Activated CD4-positive, alpha-beta memory T cell treated with anti-CD3 and anti-CD28 coated beads for 36 hours (primary cell): ENCODE results near the gene CHST6. TPM values are rescaled to one million over a fixed set of nuclear protein-coding genes. Genes with fewer than 3 reads are reported as not detected.

Experiments used
- CTCF ChIA-PET: fragments of 350-600 bp; sonication (Branson Sonifier 250); formaldehyde crosslinking; loops from one replicate; lab custom pipeline; 2021; ENCODE audit warnings: antibody characterized with exemption, inconsistent platforms; lab: Charles Lee
- POLR2A ChIA-PET: fragments of 350-600 bp; sonication (Branson Sonifier 250); formaldehyde crosslinking; loops from one replicate; lab custom pipeline; 2021; ENCODE audit warnings: antibody characterized with exemption; lab: Charles Lee
- DNase-seq: peaks from one replicate; pipeline ENCODE4 v3.0.0-alpha.2; 2020
- H3K27ac Mint-ChIP-seq: one replicate; pipeline ENCODE4 v1.8.0; 2021; ENCODE audit warnings: mixed read lengths
- H3K27me3 Mint-ChIP-seq: one replicate; pipeline ENCODE4 v1.8.0; 2021; ENCODE audit warnings: mixed read lengths
- H3K36me3 Mint-ChIP-seq: one replicate; pipeline ENCODE4 v1.8.0; 2021; ENCODE audit warnings: mixed read lengths
- H3K4me1 Mint-ChIP-seq: one replicate; pipeline ENCODE4 v1.8.0; 2021; ENCODE audit warnings: low read depth, mixed read lengths
- H3K4me3 Mint-ChIP-seq: one replicate; pipeline ENCODE4 v1.8.0; 2021; ENCODE audit warnings: mild to moderate bottlenecking, mixed read lengths
- H3K9me3 Mint-ChIP-seq: one replicate; pipeline ENCODE4 v1.8.0; 2021; ENCODE audit warnings: mixed read lengths
- intact Hi-C: fragments of 100-400 bp; cut with micrococcal nuclease; formaldehyde crosslinking; loops from one replicate; pipeline ENCODE4 v1.15.1; 2023
- total RNA-seq, 2 experiments: library from RNA; stranded (reverse); gene quantifications; one replicate each; pipeline ENCODE4 v1.2.3, GENCODE V29; 2021

CHST6 gene
- total RNA-seq, 2 experiments from 2014 or later: not detected

GRCh38 chr16:75482434-75483205 lies 12.6 kb downstream of the CHST6 start:
- no peak for DNase-seq
- CTCF ChIA-PET: no interaction called here
- Mint-ChIP-seq H3K4me3 (no peak overlapping the region), H3K27ac (no peak overlapping the region), H3K36me3 (no peaks in the 10 kb centered on the region), H3K27me3 (peaks cover 14% of the 10 kb centered on the region), H3K9me3 (no peaks in the 10 kb centered on the region), H3K4me1 (no peaks in the 10 kb centered on the region)
- POLR2A ChIA-PET: interaction anchor here (1.3 kb wide), 1 partner anchor 10 kb away, joined by 3 read pairs; no protein-coding TSS in a partner anchor
- intact Hi-C loops: no loop called here

GRCh38 chr16:75481475-75481874 lies 13.8 kb downstream of the CHST6 start:
- no peaks in the 10 kb centered on the region for H3K4me1 Mint-ChIP-seq
- H3K27me3 Mint-ChIP-seq: peaks cover 11% of the 10 kb centered on the region
- H3K9me3 Mint-ChIP-seq: no peaks in the 10 kb centered on the region
- CTCF ChIA-PET: no interaction called here
- POLR2A ChIA-PET: interaction anchor here (1.3 kb wide), 1 partner anchor 9 kb away, joined by 3 read pairs; no protein-coding TSS in a partner anchor
- no peak for DNase-seq
- H3K4me3 Mint-ChIP-seq: no peak overlapping the region
- intact Hi-C loops: no loop called here
- H3K27ac Mint-ChIP-seq: no peak overlapping the region
- H3K36me3 Mint-ChIP-seq: no peaks in the 10 kb centered on the region

- Mint-ChIP-seq H3K27me3 (peaks cover 4% of the 10 kb centered on the region), H3K36me3 (no peaks in the 10 kb centered on the region), H3K4me3 (no peak overlapping the region), H3K27ac (no peak overlapping the region), H3K4me1 (no peaks in the 10 kb centered on the region), H3K9me3 (no peaks in the 10 kb centered on the region)
- DNase-seq: no peak
- POLR2A ChIA-PET: no interaction called here
- CTCF ChIA-PET: no interaction called here
- intact Hi-C loops: no loop called here
Measured at GRCh38 chr16:75479421-75479990, 15.7 kb downstream of the CHST6 start.

- no peaks in the 10 kb centered on the region for H3K36me3 Mint-ChIP-seq
- H3K9me3 Mint-ChIP-seq: no peaks in the 10 kb centered on the region
- H3K27me3 Mint-ChIP-seq: peaks cover 4% of the 10 kb centered on the region
- ChIA-PET POLR2A (no interaction called here), CTCF (no interaction called here)
- no peak overlapping the region for H3K27ac Mint-ChIP-seq
- no peak for DNase-seq
- H3K4me3 Mint-ChIP-seq: no peak overlapping the region
- H3K4me1 Mint-ChIP-seq: no peaks in the 10 kb centered on the region
- intact Hi-C loops: no loop called here
Measured at GRCh38 chr16:75478480-75479345, 16.5 kb downstream of the CHST6 start.

GRCh38 chr16:75477680-75478473 lies 17.4 kb downstream of the CHST6 start:
- ChIA-PET POLR2A (interaction anchor here (0.6 kb wide), 1 partner anchor 269 kb away, joined by 3 read pairs; no protein-coding TSS in a partner anchor), CTCF (interaction anchor here (0.7 to 1.8 kb wide), 3 partner anchors 8 to 279 kb away, joined by 3 to 6 read pairs (median 3); no protein-coding TSS in a partner anchor)
- no peaks in the 10 kb centered on the region for H3K4me1 Mint-ChIP-seq
- H3K27ac Mint-ChIP-seq: no peak overlapping the region
- no peaks in the 10 kb centered on the region for H3K9me3 Mint-ChIP-seq
- no peak overlapping the region for H3K4me3 Mint-ChIP-seq
- intact Hi-C loops: no loop called here
- H3K27me3 Mint-ChIP-seq: peaks cover 4% of the 10 kb centered on the region
- DNase-seq: no peak
- no peaks in the 10 kb centered on the region for H3K36me3 Mint-ChIP-seq

GRCh38 chr16:75476817-75477216 lies 18.4 kb downstream of the CHST6 start:
- POLR2A ChIA-PET: interaction anchor here (0.6 kb wide), 1 partner anchor 270 kb away, joined by 3 read pairs; no protein-coding TSS in a partner anchor
- CTCF ChIA-PET: interaction anchor here (0.7 to 4.4 kb wide), 4 partner anchors 9 to 278 kb away, joined by 3 to 14 read pairs (median 4); no protein-coding TSS in a partner anchor
- no peak overlapping the region for H3K4me3 Mint-ChIP-seq
- H3K36me3 Mint-ChIP-seq: no peaks in the 10 kb centered on the region
- H3K27ac Mint-ChIP-seq: no peak overlapping the region
- peaks cover 4% of the 10 kb centered on the region for H3K27me3 Mint-ChIP-seq
- H3K9me3 Mint-ChIP-seq: no peaks in the 10 kb centered on the region
- H3K4me1 Mint-ChIP-seq: no peaks in the 10 kb centered on the region
- intact Hi-C loops: no loop called here
- DNase-seq: no peak

- CTCF ChIA-PET: interaction anchor here (1.6 to 4.4 kb wide), 2 partner anchors 10 to 288 kb away, joined by 5 to 14 read pairs; no protein-coding TSS in a partner anchor
- POLR2A ChIA-PET: no interaction called here
- Mint-ChIP-seq H3K4me3 (no peak overlapping the region), H3K27me3 (peaks cover 2% of the 10 kb centered on the region), H3K36me3 (no peaks in the 10 kb centered on the region), H3K9me3 (no peaks in the 10 kb centered on the region), H3K4me1 (no peaks in the 10 kb centered on the region), H3K27ac (no peak overlapping the region)
- intact Hi-C loops: no loop called here
- DNase-seq: no peak
Measured at GRCh38 chr16:75475420-75475847, 19.8 kb downstream of the CHST6 start.

GRCh38 chr16:75472908-75473877 lies 22.0 kb downstream of the CHST6 start:
- no peaks in the 10 kb centered on the region for H3K36me3 Mint-ChIP-seq
- intact Hi-C loops: no loop called here

GRCh38 chr16:75471723-75472633 lies 23.3 kb downstream of the CHST6 start:
- ChIA-PET CTCF (interaction anchor here (0.6 to 4.4 kb wide), 14 partner anchors 6 to 308 kb away, joined by 3 to 36 read pairs (median 4); no protein-coding TSS in a partner anchor), POLR2A (interaction anchor here (1.5 kb wide), 1 partner anchor 10 kb away, joined by 3 read pairs; no protein-coding TSS in a partner anchor)
- intact Hi-C loops: loop anchor here (1.0 kb wide), 1 partner anchor 292 kb away; no protein-coding TSS in a partner anchor
- Mint-ChIP-seq H3K4me3 (no peak overlapping the region), H3K36me3 (no peaks in the 10 kb centered on the region), H3K27me3 (no peaks in the 10 kb centered on the region), H3K27ac (no peak overlapping the region), H3K4me1 (no peaks in the 10 kb centered on the region), H3K9me3 (no peaks in the 10 kb centered on the region)
- peak; percentile 54 for DNase-seq

More at GRCh38 chr16:75472908-75473877, 22.0 kb downstream of the CHST6 start:
- H3K4me1 Mint-ChIP-seq: no peaks in the 10 kb centered on the region
- no peak overlapping the region for H3K4me3 Mint-ChIP-seq
- no peak overlapping the region for H3K27ac Mint-ChIP-seq
- DNase-seq: no peak
- no peaks in the 10 kb centered on the region for H3K9me3 Mint-ChIP-seq
- H3K27me3 Mint-ChIP-seq: no peaks in the 10 kb centered on the region
- POLR2A ChIA-PET: interaction anchor here (1.5 kb wide), 1 partner anchor 9 kb away, joined by 3 read pairs; no protein-coding TSS in a partner anchor
- CTCF ChIA-PET: interaction anchor here (1.5 to 4.4 kb wide), 5 partner anchors 8 to 291 kb away, joined by 4 to 36 read pairs (median 14); no protein-coding TSS in a partner anchor
